Measurements from ENCODE around the gene POM121C. TPM values are rescaled to one million over a fixed set of nuclear protein-coding genes. Genes with fewer than 3 reads are reported as not detected.
A peak's percentile ranks its signal among the peaks of the same experiment; 100 is the strongest.
"Not testable (repeated sequence)": the region's sequence is repeated elsewhere in the genome, so short reads cannot be mapped to it uniquely, and the experiment has no call there.

The POM121C gene
- total RNA-seq, 2 experiments from 2014 or later, result 55.3 to 61.2 TPM

GRCh38 chr7:75419693-75420092, 66.4 kb downstream of the POM121C start:
- H3K27me3 Mint-ChIP-seq; CTCF ChIA-PET; H3K4me1 Mint-ChIP-seq (ENCODE audit: low read depth); H3K9me3 Mint-ChIP-seq; POLR2A ChIA-PET; H3K4me3 Mint-ChIP-seq; DNase-seq; H3K27ac Mint-ChIP-seq; intact Hi-C loops (cut with micrococcal nuclease): not testable (repeated sequence)
- peaks cover 17% of the 10 kb centered on the region for H3K36me3 Mint-ChIP-seq

GRCh38 chr7:75419210-75419609, 66.9 kb downstream of the POM121C start:
- POLR2A ChIA-PET, DNase-seq: not testable (repeated sequence)

GRCh38 chr7:75418292-75418858, 67.7 kb downstream of the POM121C start:
- H3K36me3 Mint-ChIP-seq; DNase-seq; H3K27ac Mint-ChIP-seq; POLR2A ChIA-PET; H3K27me3 Mint-ChIP-seq; H3K4me1 Mint-ChIP-seq (ENCODE audit: low read depth); H3K9me3 Mint-ChIP-seq; intact Hi-C loops (cut with micrococcal nuclease); CTCF ChIA-PET; H3K4me3 Mint-ChIP-seq: not testable (repeated sequence)

More at GRCh38 chr7:75419210-75419609, 66.9 kb downstream of the POM121C start:
- H3K9me3 Mint-ChIP-seq; H3K4me3 Mint-ChIP-seq; intact Hi-C loops (cut with micrococcal nuclease); CTCF ChIA-PET; H3K27me3 Mint-ChIP-seq; H3K4me1 Mint-ChIP-seq (ENCODE audit: low read depth); H3K27ac Mint-ChIP-seq: not testable (repeated sequence)
- H3K36me3 Mint-ChIP-seq, result peaks cover 13% of the 10 kb centered on the region

GRCh38 chr7:75416787-75417186, 69.3 kb downstream of the POM121C start:
- H3K36me3 Mint-ChIP-seq; H3K27ac Mint-ChIP-seq; H3K4me3 Mint-ChIP-seq; H3K4me1 Mint-ChIP-seq (ENCODE audit: low read depth); intact Hi-C loops (cut with micrococcal nuclease); POLR2A ChIA-PET; DNase-seq; CTCF ChIA-PET; H3K27me3 Mint-ChIP-seq; H3K9me3 Mint-ChIP-seq: not testable (repeated sequence)

GRCh38 chr7:75415829-75416373, 70.2 kb downstream of the POM121C start:
- intact Hi-C loops (cut with micrococcal nuclease); H3K27me3 Mint-ChIP-seq; H3K9me3 Mint-ChIP-seq; H3K36me3 Mint-ChIP-seq; H3K4me1 Mint-ChIP-seq (ENCODE audit: low read depth); POLR2A ChIA-PET; H3K27ac Mint-ChIP-seq; H3K4me3 Mint-ChIP-seq; DNase-seq; CTCF ChIA-PET: not testable (repeated sequence)

GRCh38 chr7:75415428-75415817, 70.7 kb downstream of the POM121C start:
- DNase-seq, result not testable (repeated sequence)

GRCh38 chr7:75414708-75415427, 71.2 kb downstream of the POM121C start:
- H3K4me1 Mint-ChIP-seq (ENCODE audit: low read depth); H3K4me3 Mint-ChIP-seq; POLR2A ChIA-PET; DNase-seq; CTCF ChIA-PET; H3K27me3 Mint-ChIP-seq; intact Hi-C loops (cut with micrococcal nuclease); H3K9me3 Mint-ChIP-seq; H3K36me3 Mint-ChIP-seq; H3K27ac Mint-ChIP-seq: not testable (repeated sequence)

More at GRCh38 chr7:75415428-75415817, 70.7 kb downstream of the POM121C start:
- H3K4me3 Mint-ChIP-seq; H3K27ac Mint-ChIP-seq; H3K27me3 Mint-ChIP-seq; CTCF ChIA-PET; POLR2A ChIA-PET; H3K36me3 Mint-ChIP-seq; intact Hi-C loops (cut with micrococcal nuclease); H3K9me3 Mint-ChIP-seq; H3K4me1 Mint-ChIP-seq (ENCODE audit: low read depth): not testable (repeated sequence)

GRCh38 chr7:75414204-75414603, 71.9 kb downstream of the POM121C start:
- DNase-seq; H3K4me1 Mint-ChIP-seq (ENCODE audit: low read depth); H3K36me3 Mint-ChIP-seq; intact Hi-C loops (cut with micrococcal nuclease); H3K27me3 Mint-ChIP-seq; CTCF ChIA-PET; H3K4me3 Mint-ChIP-seq; H3K27ac Mint-ChIP-seq; POLR2A ChIA-PET; H3K9me3 Mint-ChIP-seq: not testable (repeated sequence)

GRCh38 chr7:75410823-75411173, 75.3 kb downstream of the POM121C start:
- CTCF ChIA-PET; intact Hi-C loops (cut with micrococcal nuclease); DNase-seq; H3K4me3 Mint-ChIP-seq; POLR2A ChIA-PET; H3K36me3 Mint-ChIP-seq; H3K27ac Mint-ChIP-seq; H3K4me1 Mint-ChIP-seq (ENCODE audit: low read depth); H3K27me3 Mint-ChIP-seq; H3K9me3 Mint-ChIP-seq: not testable (repeated sequence)

GRCh38 chr7:75409880-75410822, 75.9 kb downstream of the POM121C start:
- H3K36me3 Mint-ChIP-seq; DNase-seq; POLR2A ChIA-PET; H3K27ac Mint-ChIP-seq; H3K4me1 Mint-ChIP-seq (ENCODE audit: low read depth); H3K27me3 Mint-ChIP-seq; intact Hi-C loops (cut with micrococcal nuclease); CTCF ChIA-PET; H3K9me3 Mint-ChIP-seq: not testable (repeated sequence)
- peak overlapping the region; percentile 45 for H3K4me3 Mint-ChIP-seq

- H3K4me3 Mint-ChIP-seq; CTCF ChIA-PET; intact Hi-C loops (cut with micrococcal nuclease); H3K9me3 Mint-ChIP-seq; DNase-seq; H3K27me3 Mint-ChIP-seq; H3K27ac Mint-ChIP-seq; POLR2A ChIA-PET; H3K4me1 Mint-ChIP-seq (ENCODE audit: low read depth); H3K36me3 Mint-ChIP-seq: not testable (repeated sequence)
Measured at GRCh38 chr7:75404663-75405062, 81.4 kb downstream of the POM121C start.
